ENCODE measurements around the gene WNT9B. TPM values are rescaled to one million over a fixed set of nuclear protein-coding genes. Genes with fewer than 3 reads are reported as not detected.

Gene WNT9B
- total RNA-seq, 1 donor, result 0.36 TPM

DNA sequence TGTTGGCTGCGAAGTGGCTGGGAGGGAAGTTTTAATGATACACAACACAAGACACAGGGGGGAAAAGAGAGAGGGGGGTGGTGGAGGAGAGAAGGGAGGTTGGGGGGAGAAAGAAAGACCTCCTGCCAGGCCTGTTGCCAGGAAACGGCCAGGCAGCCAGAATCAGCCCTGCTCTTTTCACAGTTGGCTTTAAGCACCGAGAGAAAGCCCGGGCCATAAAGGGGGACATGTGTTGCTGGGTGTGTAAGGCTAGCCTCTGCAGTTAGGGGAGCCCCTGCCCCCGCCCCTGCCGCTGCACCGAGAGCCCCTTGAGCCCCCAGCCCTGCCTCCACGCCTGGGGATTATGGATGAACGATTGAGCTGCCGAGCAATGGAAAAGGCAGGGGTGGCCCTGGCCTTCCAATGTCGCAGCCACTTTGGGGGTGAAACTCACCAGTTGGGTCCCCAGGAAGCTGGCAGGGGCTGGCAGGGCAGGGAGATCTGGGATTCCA is 19.0 kb upstream of the WNT9B start:
- Histone ChIP-seq H3K27me3 (ENCODE audit: insufficient read depth, low read length) (no peaks in the 10 kb centered on the region), H3K4me1 (ENCODE audit: insufficient read depth, low read length) (peaks cover 13% of the 10 kb centered on the region), H3K4me2 (ENCODE audit: insufficient read depth, low read length) (no peak overlapping the region), H3K36me3 (ENCODE audit: insufficient read depth, low read length) (no peaks in the 10 kb centered on the region), H4K20me1 (ENCODE audit: insufficient read depth, low read length) (no peaks in the 10 kb centered on the region), H3K27ac (ENCODE audit: low read depth, low read length) (no peak overlapping the region), H3K79me2 (ENCODE audit: insufficient read depth, low read length) (no peaks in the 10 kb centered on the region), H2AFZ (ENCODE audit: low read length) (peak overlapping the region; percentile 37), H3K4me3 (ENCODE audit: insufficient read depth, low read length) (no peak overlapping the region), H3K9me3 (ENCODE audit: low read depth, low read length) (no peaks in the 10 kb centered on the region)
- peak; percentile 61 for DNase-seq (ENCODE audit: insufficient read length, low spot score, missing footprints)
- TF ChIP-seq, protein P1, sequence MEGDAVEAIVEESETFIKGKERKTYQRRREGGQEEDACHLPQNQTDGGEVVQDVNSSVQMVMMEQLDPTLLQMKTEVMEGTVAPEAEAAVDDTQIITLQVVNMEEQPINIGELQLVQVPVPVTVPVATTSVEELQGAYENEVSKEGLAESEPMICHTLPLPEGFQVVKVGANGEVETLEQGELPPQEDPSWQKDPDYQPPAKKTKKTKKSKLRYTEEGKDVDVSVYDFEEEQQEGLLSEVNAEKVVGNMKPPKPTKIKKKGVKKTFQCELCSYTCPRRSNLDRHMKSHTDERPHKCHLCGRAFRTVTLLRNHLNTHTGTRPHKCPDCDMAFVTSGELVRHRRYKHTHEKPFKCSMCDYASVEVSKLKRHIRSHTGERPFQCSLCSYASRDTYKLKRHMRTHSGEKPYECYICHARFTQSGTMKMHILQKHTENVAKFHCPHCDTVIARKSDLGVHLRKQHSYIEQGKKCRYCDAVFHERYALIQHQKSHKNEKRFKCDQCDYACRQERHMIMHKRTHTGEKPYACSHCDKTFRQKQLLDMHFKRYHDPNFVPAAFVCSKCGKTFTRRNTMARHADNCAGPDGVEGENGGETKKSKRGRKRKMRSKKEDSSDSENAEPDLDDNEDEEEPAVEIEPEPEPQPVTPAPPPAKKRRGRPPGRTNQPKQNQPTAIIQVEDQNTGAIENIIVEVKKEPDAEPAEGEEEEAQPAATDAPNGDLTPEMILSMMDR (IDR thresholded peaks at IDR 0.05; ENCODE audit: extremely low read depth, low read depth, low read length), result no peak

DNA sequence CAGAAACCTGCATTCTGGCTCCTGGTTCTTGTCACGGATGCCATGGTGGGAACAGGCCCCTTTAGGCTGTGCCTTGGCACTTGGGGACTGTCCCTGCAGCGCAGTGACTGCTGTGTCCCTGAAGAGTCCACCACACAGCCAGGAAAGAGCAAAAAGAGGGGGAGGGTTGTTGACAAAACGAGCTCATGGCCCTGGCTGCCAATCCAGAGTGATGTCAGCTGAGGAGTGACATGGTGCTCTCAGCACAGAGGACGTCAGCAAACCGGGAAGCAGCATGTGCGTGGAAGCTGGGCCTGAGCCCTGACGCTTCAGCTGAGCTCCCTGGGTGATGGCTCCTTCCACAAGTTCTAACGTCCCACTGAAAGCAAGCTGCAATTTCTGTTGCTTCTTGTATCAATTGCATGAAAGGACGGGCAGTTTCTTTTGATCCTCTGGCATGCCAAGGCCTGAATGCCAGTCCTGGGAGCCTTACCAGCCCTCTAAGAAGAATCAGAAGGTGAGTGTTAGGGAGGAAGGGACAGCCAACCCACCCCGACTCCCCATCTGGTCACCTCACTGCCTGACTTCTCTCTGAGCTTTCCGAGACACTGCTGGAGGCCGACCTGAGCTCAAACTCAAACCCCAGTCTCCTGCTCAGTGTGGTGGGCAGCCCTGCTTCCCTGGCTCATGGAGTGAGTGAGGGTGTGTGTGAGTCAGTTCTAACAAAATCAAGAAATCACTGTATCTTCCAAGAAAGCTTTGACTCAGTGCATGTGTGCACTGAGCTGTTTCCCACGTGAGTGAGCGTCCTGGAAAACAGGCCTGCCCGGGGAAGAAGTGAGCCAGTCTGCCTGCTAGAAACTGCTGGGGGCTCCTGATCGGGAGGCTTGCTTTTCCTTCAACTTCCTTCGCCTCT is 18.2 kb upstream of the WNT9B start:
- peak overlapping the region; percentile 68 for H3K27ac ChIP-seq (ENCODE audit: low read depth, low read length)
- peak; percentile 98 for DNase-seq (ENCODE audit: insufficient read length, low spot score, missing footprints)
- H3K4me2 ChIP-seq (ENCODE audit: insufficient read depth, low read length), result no peak overlapping the region

DNA sequence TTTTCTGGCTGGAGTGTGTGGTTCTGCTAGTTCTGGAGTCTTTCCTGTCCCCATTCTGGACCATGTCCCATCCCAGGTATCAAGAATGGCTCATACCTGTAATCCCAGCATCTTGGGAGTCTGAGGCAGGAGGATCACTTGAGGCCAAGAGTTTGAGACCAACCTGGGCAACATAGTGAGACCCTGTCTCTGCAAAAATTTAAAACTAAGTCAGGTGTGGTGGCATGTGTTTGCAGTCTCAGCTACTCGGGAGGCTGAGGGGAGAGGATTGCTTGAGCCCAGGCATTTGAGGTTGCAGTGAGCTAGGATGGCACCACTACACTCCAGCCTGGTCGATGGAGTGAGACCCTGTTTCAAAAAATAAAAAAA is 17.6 kb upstream of the WNT9B start:
- Histone ChIP-seq H3K4me3 (ENCODE audit: insufficient read depth, low read length) (no peak overlapping the region), H2AFZ (ENCODE audit: low read length) (peak overlapping the region; percentile 60), H3K79me2 (ENCODE audit: insufficient read depth, low read length) (no peaks in the 10 kb centered on the region), H3K4me1 (ENCODE audit: insufficient read depth, low read length) (peaks cover 13% of the 10 kb centered on the region), H3K9me3 (ENCODE audit: low read depth, low read length) (no peaks in the 10 kb centered on the region), H3K36me3 (ENCODE audit: insufficient read depth, low read length) (no peaks in the 10 kb centered on the region), H3K4me2 (ENCODE audit: insufficient read depth, low read length) (no peak overlapping the region), H3K27me3 (ENCODE audit: insufficient read depth, low read length) (no peaks in the 10 kb centered on the region), H3K27ac (ENCODE audit: low read depth, low read length) (peak overlapping the region; percentile 28), H4K20me1 (ENCODE audit: insufficient read depth, low read length) (no peaks in the 10 kb centered on the region)
- TF ChIP-seq, protein P1 (IDR thresholded peaks at IDR 0.05; ENCODE audit: extremely low read depth, low read depth, low read length), result no peak
- DNase-seq (ENCODE audit: insufficient read length, low spot score, missing footprints), result no peak

More for the DNA sequence above, 18.2 kb upstream of the WNT9B start:
- no peaks in the 10 kb centered on the region for H4K20me1 ChIP-seq (ENCODE audit: insufficient read depth, low read length)
- H3K9me3 ChIP-seq (ENCODE audit: low read depth, low read length), result no peaks in the 10 kb centered on the region
- no peak overlapping the region for H3K4me3 ChIP-seq (ENCODE audit: insufficient read depth, low read length)
- peaks cover 13% of the 10 kb centered on the region for H3K4me1 ChIP-seq (ENCODE audit: insufficient read depth, low read length)
- H2AFZ ChIP-seq (ENCODE audit: low read length), result peak overlapping the region; percentile 60
- H3K27me3 ChIP-seq (ENCODE audit: insufficient read depth, low read length), result no peaks in the 10 kb centered on the region
- no peaks in the 10 kb centered on the region for H3K36me3 ChIP-seq (ENCODE audit: insufficient read depth, low read length)
- no peaks in the 10 kb centered on the region for H3K79me2 ChIP-seq (ENCODE audit: insufficient read depth, low read length)
- TF ChIP-seq, protein P1 (IDR thresholded peaks at IDR 0.05; ENCODE audit: extremely low read depth, low read depth, low read length), result no peak

DNA sequence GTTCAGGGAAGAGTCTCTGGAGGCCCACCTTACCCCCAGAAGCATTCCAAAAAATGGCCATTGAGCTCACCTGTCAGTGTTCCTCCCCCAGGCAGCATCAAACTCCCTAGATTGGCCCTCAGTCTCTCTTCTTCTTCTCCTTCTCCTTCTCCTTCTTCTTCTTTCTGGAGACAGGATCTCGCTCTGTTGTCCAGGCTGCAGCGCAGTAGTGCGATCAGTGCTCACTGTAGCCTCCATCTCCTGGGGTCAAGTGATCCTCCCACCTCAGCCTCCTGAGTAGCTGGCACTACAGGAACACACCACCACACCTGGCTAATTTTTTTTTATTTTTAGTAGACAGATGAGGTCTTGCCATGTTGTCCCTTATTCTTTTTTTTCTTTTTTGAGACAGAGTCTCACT is 16.5 kb upstream of the WNT9B start:
- no peak for DNase-seq (ENCODE audit: insufficient read length, low spot score, missing footprints)
- H3K27me3 ChIP-seq (ENCODE audit: insufficient read depth, low read length), result no peaks in the 10 kb centered on the region

More for the DNA sequence above, 16.5 kb upstream of the WNT9B start:
- TF ChIP-seq, protein P1 (IDR thresholded peaks at IDR 0.05; ENCODE audit: extremely low read depth, low read depth, low read length), result no peak
- Histone ChIP-seq H2AFZ (ENCODE audit: low read length) (no peak overlapping the region), H3K4me1 (ENCODE audit: insufficient read depth, low read length) (peaks cover 13% of the 10 kb centered on the region), H3K9me3 (ENCODE audit: low read depth, low read length) (no peaks in the 10 kb centered on the region), H4K20me1 (ENCODE audit: insufficient read depth, low read length) (no peaks in the 10 kb centered on the region), H3K36me3 (ENCODE audit: insufficient read depth, low read length) (no peaks in the 10 kb centered on the region), H3K4me2 (ENCODE audit: insufficient read depth, low read length) (no peak overlapping the region), H3K4me3 (ENCODE audit: insufficient read depth, low read length) (no peak overlapping the region), H3K79me2 (ENCODE audit: insufficient read depth, low read length) (no peaks in the 10 kb centered on the region), H3K27ac (ENCODE audit: low read depth, low read length) (no peak overlapping the region)

All from osteoblast (primary cell).